Left renal cortex interstitium (tissue), 4 donors: ENCODE measurements around the gene PTPN22. TPM values are rescaled to one million over a fixed set of nuclear protein-coding genes. Genes with fewer than 3 reads are reported as not detected.

ENCODE experiments used
- DNase-seq, 4 donors: peaks; one replicate each; pipeline ENCODE4 v3.0.0-alpha.2; 2013; ENCODE audit warnings: low read depth in 4 of 4, low spot score in 2 of 4, missing footprints in 1 of 4
- polyA plus RNA-seq, 4 donors: library from polyadenylated mRNA; unstranded; fragments of 120-200 nt; gene quantifications; one replicate each; pipeline ENCODE4 v1.2.1, GENCODE V29; 2013; ENCODE audit not compliant: insufficient read length in 4 of 4

Gene PTPN22
- polyA plus RNA-seq, 4 donors, result 0.25 to 0.65 (median 0.45) TPM

DNA sequence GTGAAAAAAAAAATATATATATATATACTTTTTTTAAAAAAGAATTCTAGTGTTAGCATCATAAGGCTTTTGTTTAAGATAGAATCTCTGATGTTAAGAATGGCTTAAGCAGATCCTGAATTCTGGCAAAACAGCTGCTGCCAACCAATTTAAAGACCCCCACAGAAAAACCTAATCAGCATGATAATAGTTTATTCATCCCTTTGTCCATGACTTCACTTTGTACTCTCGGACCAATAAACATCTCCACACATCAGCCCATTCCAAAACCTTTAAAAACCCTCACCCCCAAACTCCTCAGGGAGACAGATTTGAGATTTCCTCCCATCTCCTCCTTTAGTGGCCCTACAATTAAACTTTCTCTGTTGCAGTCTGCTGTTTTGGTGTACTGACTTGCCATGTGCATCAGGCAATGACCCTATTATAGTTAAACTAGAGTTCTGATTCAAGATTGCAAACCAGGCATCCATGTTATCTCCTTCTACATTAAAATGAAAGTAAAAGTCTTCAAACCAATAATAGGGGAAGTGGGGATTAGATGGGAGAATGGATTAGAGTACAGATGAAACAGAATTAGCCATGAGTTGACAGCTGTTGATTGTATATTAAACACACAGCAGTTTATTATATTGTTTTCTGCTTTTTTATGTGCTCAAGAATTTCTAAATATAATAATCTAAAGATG, 102.5 kb downstream of the PTPN22 start:
- no peak for DNase-seq

DNA sequence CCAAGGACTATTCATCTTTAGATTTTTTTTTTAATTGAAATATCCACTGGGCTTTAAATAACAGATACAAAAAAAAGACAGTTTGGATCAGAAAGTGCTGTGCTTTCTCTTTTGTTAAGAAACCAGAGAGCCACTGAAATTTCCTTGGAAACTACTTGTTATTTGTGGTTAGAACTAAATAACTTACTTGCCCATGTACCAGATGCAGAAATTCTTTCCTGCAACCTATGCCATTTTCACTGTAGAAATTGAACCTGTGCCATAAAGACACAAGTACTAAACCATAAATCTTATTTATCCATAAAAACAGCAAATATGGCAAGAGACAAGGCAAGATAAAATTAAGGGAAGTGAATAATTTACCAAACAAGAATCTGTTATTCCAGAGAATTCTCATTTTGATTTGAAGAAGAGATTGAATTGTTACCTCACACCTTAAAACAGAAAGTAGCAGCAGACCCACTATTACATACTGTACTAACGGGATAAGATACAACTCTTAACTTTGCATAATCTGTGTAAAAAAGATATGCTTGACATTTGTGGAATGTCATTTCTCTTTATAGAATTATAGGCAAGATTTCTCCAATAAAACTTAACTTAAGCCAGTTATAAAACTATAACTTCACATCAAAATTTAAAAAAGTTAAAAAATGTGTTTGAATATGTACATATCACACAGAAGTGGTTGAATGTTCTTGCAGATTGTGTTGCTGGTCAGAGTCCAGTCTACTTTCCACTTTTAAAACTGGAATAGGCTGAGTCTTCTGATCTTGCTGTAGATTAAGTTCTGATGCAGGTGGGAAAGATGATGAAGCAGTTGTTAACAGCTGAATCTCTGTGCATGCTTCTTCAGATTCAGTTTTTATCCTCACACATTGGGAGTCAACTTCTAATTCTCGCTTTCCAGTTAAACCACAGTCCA, 105.9 kb downstream of the PTPN22 start:
- DNase-seq, result no peak

Other genes starting within 250 kb of the PTPN22 start
- 10 to 100 TPM; 22.2 to 28.2 (median 24.0) TPM for gene PHTF1, start 112.2 kb downstream of the PTPN22 start, polyA plus RNA-seq
- gene RSBN1, start 59.2 kb downstream of the PTPN22 start, polyA plus RNA-seq, result 10 to 100 TPM; 21.8 to 31.1 (median 26.4) TPM
- gene BCL2L15, start 15.9 kb upstream of the PTPN22 start, polyA plus RNA-seq, result 1 to 10 TPM in 1 of 4 donors, under 1 TPM in 3; 0.65 to 1.6 (median 0.75) TPM
- gene AP4B1, start 33.1 kb upstream of the PTPN22 start, polyA plus RNA-seq, result 10 to 100 TPM; 20.6 to 54.3 (median 32.9) TPM
- 10 to 100 TPM; 10.3 to 11.6 (median 10.7) TPM for gene DCLRE1B, start 33.6 kb upstream of the PTPN22 start, polyA plus RNA-seq
- gene HIPK1, start 57.6 kb upstream of the PTPN22 start, polyA plus RNA-seq, result 10 to 100 TPM; 34.2 to 43.3 (median 41.7) TPM
- gene OLFML3, start 107.8 kb upstream of the PTPN22 start, polyA plus RNA-seq, result 100 to 1,000 TPM; 126 to 212 (median 159) TPM